ENCODE results near the gene CR1. TPM values are rescaled to one million over a fixed set of nuclear protein-coding genes. Genes with fewer than 3 reads are reported as not detected.
A peak's percentile ranks its signal among the peaks of the same experiment; 100 is the strongest.

CR1 gene
- total and polyA plus RNA-seq, 9 of the 15 experiments (the other 6 are each of a cell fraction or from before 2014, with no cell fraction given) = 0.07 to 0.47 (median 0.18) TPM

DNA sequence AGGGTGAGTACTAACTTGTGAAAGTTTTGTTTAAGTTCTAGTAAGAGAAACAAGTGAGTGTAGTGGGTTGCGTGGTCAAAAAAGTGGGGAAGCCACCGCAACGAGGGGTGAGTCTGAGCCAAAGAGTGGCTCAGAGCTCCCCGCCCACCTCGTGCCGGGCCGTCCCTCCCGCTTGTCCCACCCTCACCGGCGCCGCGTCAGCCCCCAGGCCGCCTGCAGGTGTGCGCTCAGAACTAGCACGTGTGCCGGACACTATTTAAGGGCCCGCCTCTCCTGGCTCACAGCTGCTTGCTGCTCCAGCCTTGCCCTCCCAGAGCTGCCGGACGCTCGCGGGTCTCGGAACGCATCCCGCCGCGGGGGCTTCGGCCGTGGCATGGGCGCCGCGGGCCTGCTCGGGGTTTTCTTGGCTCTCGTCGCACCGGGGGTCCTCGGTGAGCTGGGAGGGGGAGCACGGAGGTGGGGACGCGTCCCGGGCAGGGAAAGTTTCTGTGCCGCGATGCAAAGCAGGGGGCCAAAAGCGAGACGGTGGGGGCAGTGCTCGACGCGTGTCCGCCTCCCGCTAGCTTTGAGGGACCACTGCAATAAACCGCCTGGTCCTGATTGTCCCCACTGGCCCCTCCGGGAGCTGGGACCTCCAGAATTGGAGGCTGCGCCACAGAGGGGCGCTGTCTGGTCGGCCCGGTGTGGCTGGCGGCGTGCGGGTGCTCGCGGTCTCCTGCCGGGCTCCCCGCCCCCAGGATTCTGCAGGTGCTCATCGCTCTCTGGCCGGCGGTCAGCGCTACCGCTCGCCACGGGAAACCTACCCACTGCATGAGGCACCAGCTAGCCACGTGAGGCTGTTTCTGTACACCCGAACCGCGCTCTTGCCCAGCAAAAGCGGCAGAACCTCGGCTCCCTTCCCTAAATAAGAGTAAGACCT, 41.7 kb upstream of the CR1 start, which contains the start of gene CR2 (continued):
- TF ChIP-seq, protein P1, sequence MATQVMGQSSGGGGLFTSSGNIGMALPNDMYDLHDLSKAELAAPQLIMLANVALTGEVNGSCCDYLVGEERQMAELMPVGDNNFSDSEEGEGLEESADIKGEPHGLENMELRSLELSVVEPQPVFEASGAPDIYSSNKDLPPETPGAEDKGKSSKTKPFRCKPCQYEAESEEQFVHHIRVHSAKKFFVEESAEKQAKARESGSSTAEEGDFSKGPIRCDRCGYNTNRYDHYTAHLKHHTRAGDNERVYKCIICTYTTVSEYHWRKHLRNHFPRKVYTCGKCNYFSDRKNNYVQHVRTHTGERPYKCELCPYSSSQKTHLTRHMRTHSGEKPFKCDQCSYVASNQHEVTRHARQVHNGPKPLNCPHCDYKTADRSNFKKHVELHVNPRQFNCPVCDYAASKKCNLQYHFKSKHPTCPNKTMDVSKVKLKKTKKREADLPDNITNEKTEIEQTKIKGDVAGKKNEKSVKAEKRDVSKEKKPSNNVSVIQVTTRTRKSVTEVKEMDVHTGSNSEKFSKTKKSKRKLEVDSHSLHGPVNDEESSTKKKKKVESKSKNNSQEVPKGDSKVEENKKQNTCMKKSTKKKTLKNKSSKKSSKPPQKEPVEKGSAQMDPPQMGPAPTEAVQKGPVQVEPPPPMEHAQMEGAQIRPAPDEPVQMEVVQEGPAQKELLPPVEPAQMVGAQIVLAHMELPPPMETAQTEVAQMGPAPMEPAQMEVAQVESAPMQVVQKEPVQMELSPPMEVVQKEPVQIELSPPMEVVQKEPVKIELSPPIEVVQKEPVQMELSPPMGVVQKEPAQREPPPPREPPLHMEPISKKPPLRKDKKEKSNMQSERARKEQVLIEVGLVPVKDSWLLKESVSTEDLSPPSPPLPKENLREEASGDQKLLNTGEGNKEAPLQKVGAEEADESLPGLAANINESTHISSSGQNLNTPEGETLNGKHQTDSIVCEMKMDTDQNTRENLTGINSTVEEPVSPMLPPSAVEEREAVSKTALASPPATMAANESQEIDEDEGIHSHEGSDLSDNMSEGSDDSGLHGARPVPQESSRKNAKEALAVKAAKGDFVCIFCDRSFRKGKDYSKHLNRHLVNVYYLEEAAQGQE (IDR thresholded peaks at IDR 0.05; ENCODE audit: borderline replicate concordance) = peak; percentile 51; the same call in 1 of the 2 replicates
- TF ChIP-seq, protein P1 (CRISPR knock-in tag; IDR thresholded peaks at IDR 0.05; ENCODE audit: low read depth) = no peak
- TF ChIP-seq, protein P2, sequence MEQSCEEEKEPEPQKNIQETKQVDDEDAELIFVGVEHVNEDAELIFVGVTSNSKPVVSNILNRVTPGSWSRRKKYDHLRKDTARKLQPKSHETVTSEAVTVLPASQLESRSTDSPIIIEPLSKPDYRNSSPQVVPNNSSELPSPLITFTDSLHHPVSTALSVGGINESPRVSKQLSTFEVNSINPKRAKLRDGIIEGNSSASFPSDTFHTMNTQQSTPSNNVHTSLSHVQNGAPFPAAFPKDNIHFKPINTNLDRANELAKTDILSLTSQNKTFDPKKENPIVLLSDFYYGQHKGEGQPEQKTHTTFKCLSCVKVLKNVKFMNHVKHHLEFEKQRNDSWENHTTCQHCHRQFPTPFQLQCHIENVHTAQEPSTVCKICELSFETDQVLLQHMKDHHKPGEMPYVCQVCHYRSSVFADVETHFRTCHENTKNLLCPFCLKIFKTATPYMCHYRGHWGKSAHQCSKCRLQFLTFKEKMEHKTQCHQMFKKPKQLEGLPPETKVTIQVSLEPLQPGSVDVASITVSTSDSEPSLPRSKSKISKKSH (CRISPR knock-in tag; IDR thresholded peaks at IDR 0.05) = no peak
- TF ChIP-seq NFRKB (IDR thresholded peaks at IDR 0.05; ENCODE audit: low read depth) (no peak), HSF4 (CRISPR knock-in tag; IDR thresholded peaks at IDR 0.05; ENCODE audit: borderline replicate concordance) (no peak), SMAD4 (CRISPR knock-in tag; conservative IDR thresholded peaks at IDR 0.05) (0 out of 2 replicates have a peak, but pooled peaks have one; percentile 19), TEAD2 (tag; IDR thresholded peaks at IDR 0.05) (no peak), MYNN (IDR thresholded peaks at IDR 0.05) (no peak), MYNN (CRISPR knock-in tag; IDR thresholded peaks at IDR 0.05) (no peak), ZNF695 (CRISPR knock-in tag; IDR thresholded peaks at IDR 0.05) (no peak), ERF (CRISPR knock-in tag; IDR thresholded peaks at IDR 0.05) (no peak), COPS2 (conservative IDR thresholded peaks at IDR 0.05) (no peak), ARHGAP35 (IDR thresholded peaks at IDR 0.05; ENCODE audit: partially characterized antibody) (no peak)
- TF ChIP-seq, protein P3, sequence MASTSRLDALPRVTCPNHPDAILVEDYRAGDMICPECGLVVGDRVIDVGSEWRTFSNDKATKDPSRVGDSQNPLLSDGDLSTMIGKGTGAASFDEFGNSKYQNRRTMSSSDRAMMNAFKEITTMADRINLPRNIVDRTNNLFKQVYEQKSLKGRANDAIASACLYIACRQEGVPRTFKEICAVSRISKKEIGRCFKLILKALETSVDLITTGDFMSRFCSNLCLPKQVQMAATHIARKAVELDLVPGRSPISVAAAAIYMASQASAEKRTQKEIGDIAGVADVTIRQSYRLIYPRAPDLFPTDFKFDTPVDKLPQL (IDR thresholded peaks at IDR 0.05; ENCODE audit: extremely low read depth, insufficient read length) = no peak
- TF ChIP-seq, protein P4, sequence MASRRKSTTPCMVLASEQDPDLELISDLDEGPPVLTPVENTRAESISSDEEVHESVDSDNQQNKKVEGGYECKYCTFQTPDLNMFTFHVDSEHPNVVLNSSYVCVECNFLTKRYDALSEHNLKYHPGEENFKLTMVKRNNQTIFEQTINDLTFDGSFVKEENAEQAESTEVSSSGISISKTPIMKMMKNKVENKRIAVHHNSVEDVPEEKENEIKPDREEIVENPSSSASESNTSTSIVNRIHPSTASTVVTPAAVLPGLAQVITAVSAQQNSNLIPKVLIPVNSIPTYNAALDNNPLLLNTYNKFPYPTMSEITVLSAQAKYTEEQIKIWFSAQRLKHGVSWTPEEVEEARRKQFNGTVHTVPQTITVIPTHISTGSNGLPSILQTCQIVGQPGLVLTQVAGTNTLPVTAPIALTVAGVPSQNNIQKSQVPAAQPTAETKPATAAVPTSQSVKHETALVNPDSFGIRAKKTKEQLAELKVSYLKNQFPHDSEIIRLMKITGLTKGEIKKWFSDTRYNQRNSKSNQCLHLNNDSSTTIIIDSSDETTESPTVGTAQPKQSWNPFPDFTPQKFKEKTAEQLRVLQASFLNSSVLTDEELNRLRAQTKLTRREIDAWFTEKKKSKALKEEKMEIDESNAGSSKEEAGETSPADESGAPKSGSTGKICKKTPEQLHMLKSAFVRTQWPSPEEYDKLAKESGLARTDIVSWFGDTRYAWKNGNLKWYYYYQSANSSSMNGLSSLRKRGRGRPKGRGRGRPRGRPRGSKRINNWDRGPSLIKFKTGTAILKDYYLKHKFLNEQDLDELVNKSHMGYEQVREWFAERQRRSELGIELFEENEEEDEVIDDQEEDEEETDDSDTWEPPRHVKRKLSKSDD (conservative IDR thresholded peaks at IDR 0.05; ENCODE audit: low read length) = no peak
